ENCODE results near the gene GPC3.

DNA sequence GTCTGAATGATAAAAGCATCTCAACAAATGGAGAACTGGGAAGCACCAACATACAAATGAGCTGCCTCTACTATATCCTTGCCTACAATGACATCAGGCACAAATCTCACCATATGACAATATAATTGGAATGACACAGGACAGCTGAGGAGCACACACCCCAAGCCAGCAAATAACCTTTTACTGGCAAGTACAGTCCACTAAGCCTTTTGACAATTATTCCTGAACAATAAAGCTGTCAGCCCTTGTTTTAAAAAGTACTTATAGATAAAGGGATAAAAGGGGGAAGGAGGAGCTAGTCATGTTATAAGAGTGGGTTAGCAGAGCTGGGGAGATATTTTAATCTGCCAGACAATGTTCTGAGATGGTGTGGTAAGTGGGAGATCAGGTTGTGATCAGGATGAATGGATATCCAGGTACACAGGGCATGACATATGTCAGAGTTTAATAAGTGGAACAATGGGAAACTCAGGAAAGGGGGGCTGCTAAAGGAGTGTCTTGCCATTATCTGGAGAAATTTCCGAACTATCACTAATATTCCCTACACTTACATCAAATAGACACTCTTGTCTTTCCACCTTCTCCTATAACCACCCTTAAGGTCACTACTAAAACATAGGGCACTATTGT, 127.6 kb downstream of the GPC3 start:
- TF ChIP-seq CTCF (conservative IDR thresholded peaks at IDR 0.05; ENCODE audit: low read depth in 2 of 2) (no peak), EZH2 (IDR thresholded peaks at IDR 0.05; ENCODE audit: low read depth, unreplicated experiment) (no peak), REST (IDR thresholded peaks at IDR 0.05; ENCODE audit: unreplicated experiment) (no peak), POLR2AphosphoS5 (IDR thresholded peaks at IDR 0.05; ENCODE audit: low read depth) (no peak), JUNB (IDR thresholded peaks at IDR 0.05; ENCODE audit: unreplicated experiment) (no peak), CREB1 (CRISPR knock-in tag; IDR thresholded peaks at IDR 0.05; ENCODE audit: low read depth) (no peak), NANOG (IDR thresholded peaks at IDR 0.05; ENCODE audit: borderline replicate concordance) (no peak), EZH2phosphoT487 (IDR thresholded peaks at IDR 0.05; ENCODE audit: unreplicated experiment) (no peak), ZNF331 (CRISPR knock-in tag; IDR thresholded peaks at IDR 0.05; ENCODE audit: low read depth) (no peak), STAT1 (IDR thresholded peaks at IDR 0.05; ENCODE audit: unreplicated experiment) (no peak), ZNF114 (CRISPR knock-in tag; IDR thresholded peaks at IDR 0.05) (no peak), ZNF462 (CRISPR knock-in tag; IDR thresholded peaks at IDR 0.05) (no peak)
- TF ChIP-seq, protein P1, sequence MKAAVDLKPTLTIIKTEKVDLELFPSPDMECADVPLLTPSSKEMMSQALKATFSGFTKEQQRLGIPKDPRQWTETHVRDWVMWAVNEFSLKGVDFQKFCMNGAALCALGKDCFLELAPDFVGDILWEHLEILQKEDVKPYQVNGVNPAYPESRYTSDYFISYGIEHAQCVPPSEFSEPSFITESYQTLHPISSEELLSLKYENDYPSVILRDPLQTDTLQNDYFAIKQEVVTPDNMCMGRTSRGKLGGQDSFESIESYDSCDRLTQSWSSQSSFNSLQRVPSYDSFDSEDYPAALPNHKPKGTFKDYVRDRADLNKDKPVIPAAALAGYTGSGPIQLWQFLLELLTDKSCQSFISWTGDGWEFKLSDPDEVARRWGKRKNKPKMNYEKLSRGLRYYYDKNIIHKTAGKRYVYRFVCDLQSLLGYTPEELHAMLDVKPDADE (IDR thresholded peaks at IDR 0.05): no peak

Data from GM23338 (cell line).